Body of pancreas (tissue), 4 donors: ENCODE measurements around the gene ITGBL1.

Experiments used
- POLR2A ChIP-seq, 3 donors: fragments of 450-650 bp; IDR thresholded peaks; one replicate each; pipeline ENCODE4 v1.6.1; 2016; ENCODE audit warnings: antibody characterized with exemption in 3 of 3, mild to moderate bottlenecking in 2 of 3
- TF ChIP-seq, protein P1 (sequence below), 7 experiments: fragments of 450-650 bp in 4 of 7; fragments of 200-600 bp in 3 of 7; sonication (generic) in 3 of 7; IDR thresholded peaks; one replicate each; pipeline ENCODE4 v1.5.1; 2016 to 2019; ENCODE audit warnings: antibody characterized with exemption in 7 of 7

DNA sequence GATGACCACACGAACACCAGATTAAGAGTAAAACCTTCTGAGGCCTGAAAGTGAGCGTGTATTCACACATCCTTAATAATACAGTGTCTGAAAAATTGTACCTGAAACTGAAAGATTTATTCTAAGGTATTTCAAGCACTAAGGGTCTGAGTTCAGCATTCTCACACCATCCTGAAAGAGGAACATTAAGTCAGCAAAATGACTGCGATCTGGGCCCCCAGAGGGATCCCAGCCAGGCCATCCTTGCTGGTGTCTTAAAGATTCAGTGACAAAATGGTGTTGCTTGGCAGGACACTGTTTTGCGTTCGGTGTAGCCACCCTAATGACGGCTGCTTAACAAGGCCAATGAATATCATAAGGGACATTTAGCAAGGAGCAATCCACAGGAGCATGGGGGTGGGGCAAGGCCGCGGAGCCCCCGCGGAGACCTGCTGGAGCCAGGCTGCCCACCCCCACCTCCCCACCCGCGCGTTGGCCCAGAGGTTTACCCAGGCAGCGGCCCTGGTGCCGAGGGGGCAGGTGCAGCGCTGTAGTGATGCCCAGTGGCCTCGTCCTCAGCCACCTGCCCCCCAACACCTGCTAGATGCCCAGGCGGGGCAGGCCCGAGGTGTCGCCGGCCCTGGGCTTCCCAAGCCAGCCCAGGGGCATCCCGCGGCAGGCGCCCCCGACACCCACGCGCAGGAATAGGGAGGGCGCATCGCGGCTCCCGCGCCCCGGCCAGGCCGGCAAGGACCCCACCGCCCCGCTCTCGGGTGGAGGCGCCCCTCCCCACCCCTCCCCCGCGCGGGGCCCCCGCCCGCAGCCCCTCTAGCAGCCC lies 36.9 kb upstream of the ITGBL1 start:
- no peak for TF ChIP-seq POLR2A (IDR thresholded peaks at IDR 0.05)
- TF ChIP-seq, protein P1, sequence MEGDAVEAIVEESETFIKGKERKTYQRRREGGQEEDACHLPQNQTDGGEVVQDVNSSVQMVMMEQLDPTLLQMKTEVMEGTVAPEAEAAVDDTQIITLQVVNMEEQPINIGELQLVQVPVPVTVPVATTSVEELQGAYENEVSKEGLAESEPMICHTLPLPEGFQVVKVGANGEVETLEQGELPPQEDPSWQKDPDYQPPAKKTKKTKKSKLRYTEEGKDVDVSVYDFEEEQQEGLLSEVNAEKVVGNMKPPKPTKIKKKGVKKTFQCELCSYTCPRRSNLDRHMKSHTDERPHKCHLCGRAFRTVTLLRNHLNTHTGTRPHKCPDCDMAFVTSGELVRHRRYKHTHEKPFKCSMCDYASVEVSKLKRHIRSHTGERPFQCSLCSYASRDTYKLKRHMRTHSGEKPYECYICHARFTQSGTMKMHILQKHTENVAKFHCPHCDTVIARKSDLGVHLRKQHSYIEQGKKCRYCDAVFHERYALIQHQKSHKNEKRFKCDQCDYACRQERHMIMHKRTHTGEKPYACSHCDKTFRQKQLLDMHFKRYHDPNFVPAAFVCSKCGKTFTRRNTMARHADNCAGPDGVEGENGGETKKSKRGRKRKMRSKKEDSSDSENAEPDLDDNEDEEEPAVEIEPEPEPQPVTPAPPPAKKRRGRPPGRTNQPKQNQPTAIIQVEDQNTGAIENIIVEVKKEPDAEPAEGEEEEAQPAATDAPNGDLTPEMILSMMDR (IDR thresholded peaks at IDR 0.05): no peak
